ENCODE measurements around the gene KIF1B. TPM values are rescaled to one million over a fixed set of nuclear protein-coding genes. Genes with fewer than 3 reads are reported as not detected.

Gene KIF1B
- total and polyA plus RNA-seq, 8 donors: 36.0 to 46.7 (median 39.7) TPM

DNA sequence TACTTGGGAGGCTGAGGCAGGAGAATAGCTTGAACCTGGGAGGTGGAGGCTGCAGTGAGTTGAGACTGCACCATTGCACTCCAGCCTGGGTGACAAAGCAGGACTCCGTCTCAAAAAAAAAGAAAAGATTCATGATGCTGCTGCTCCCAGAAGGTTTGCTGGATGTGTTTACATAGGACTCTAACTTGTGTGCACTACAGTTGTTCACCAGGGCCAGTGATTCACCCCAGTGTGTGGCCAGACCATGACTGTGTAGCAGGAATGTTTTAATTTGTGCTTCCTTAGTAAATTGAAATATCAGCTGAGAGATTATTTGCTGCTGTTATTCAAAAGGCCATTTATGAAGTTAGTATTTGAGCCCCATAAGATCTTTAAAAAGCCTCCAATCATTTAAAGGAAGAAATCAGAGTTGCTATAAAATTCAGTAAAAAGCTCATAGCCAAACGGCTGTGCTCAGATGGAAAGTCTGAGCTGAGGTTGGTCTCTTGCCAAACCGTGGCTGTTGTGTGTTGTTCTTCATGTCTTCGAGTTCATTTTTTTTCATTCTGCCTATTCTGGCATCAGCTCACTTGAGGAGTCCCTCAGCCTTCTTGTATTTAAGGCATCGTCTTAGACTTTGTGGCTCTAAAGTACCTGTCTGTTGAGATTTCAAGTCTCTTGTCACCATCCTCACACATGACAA lies 170.4 kb downstream of the KIF1B start:
- peaks cover 0 to 9% of the 10 kb centered on the region in 2 donors for H3K4me1 ChIP-seq
- TF ChIP-seq, protein P1, sequence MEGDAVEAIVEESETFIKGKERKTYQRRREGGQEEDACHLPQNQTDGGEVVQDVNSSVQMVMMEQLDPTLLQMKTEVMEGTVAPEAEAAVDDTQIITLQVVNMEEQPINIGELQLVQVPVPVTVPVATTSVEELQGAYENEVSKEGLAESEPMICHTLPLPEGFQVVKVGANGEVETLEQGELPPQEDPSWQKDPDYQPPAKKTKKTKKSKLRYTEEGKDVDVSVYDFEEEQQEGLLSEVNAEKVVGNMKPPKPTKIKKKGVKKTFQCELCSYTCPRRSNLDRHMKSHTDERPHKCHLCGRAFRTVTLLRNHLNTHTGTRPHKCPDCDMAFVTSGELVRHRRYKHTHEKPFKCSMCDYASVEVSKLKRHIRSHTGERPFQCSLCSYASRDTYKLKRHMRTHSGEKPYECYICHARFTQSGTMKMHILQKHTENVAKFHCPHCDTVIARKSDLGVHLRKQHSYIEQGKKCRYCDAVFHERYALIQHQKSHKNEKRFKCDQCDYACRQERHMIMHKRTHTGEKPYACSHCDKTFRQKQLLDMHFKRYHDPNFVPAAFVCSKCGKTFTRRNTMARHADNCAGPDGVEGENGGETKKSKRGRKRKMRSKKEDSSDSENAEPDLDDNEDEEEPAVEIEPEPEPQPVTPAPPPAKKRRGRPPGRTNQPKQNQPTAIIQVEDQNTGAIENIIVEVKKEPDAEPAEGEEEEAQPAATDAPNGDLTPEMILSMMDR (IDR thresholded peaks at IDR 0.05): no peak
- peak; percentile 51 for ATAC-seq
- H3K36me3 ChIP-seq: peaks cover 0 to 28% of the 10 kb centered on the region in 2 donors
- intact Hi-C loops (cut with DNase I): no loop called here
- no peak overlapping the region for H3K4me3 ChIP-seq
- H3K27ac ChIP-seq: no peak overlapping the region
- H3K9me3 ChIP-seq: no peaks in the 10 kb centered on the region
- no peak for DNase-seq
- H3K27me3 ChIP-seq: no peaks in the 10 kb centered on the region

DNA sequence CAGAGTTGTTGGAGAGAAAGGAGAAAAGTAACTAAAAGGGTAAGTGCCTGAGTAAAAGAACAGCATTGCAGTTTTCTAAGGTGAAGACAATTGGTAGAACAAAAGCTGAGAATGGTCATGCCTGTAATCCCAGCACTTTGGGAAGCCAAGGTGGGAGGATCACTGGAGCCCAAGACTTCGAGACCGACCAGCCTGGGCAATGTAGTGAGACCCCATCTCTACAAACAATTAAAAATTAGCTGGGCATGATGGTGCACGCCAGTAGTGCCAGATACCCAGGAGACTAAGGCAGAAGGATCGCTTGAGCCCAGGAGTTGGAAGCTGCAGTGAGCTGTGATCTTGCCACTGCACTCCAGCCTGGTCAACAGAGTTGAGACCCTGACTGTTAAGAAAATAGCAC lies 173.3 kb downstream of the KIF1B start:
- TF ChIP-seq, protein P1 (IDR thresholded peaks at IDR 0.05): no peak
- H3K4me3 ChIP-seq: no peak overlapping the region
- intact Hi-C loops (cut with DNase I): no loop called here
- no peaks in the 10 kb centered on the region for H3K9me3 ChIP-seq
- no peak overlapping the region for H3K27ac ChIP-seq
- H3K36me3 ChIP-seq: peaks cover 0 to 14% of the 10 kb centered on the region in 2 donors
- no peaks in the 10 kb centered on the region for H3K27me3 ChIP-seq
- DNase-seq (no peak), ATAC-seq (no peak)
- H3K4me1 ChIP-seq: peaks cover 10 to 19% of the 10 kb centered on the region in 2 donors

DNA sequence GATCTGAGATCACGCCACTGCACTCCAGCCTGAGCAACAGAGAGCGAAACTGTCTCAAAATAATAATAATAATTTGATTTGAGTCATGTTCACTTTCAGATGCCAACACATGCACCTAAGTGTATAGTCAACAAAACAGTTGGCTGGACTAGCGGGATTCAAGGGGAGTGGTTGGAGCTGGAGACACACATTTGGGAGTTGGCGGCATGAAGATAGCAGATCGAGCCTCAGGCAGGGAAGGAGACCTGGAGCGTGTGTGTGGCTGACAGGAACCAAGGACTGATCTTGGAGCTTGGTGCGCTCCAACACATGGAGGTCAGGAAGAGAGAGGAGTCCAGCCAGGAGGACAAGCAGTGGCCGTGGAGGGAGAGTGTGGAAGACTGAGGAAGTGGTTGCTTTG lies 173.8 kb downstream of the KIF1B start:
- H3K27me3 ChIP-seq: no peaks in the 10 kb centered on the region
- no peak for DNase-seq
- H3K4me3 ChIP-seq: no peak overlapping the region
- TF ChIP-seq, protein P1 (IDR thresholded peaks at IDR 0.05): no peak
- H3K4me1 ChIP-seq: peaks cover 10 to 25% of the 10 kb centered on the region in 2 donors
- intact Hi-C loops (cut with DNase I): no loop called here
- peaks cover 0 to 9% of the 10 kb centered on the region in 2 donors for H3K36me3 ChIP-seq
- no peaks in the 10 kb centered on the region for H3K9me3 ChIP-seq
- ATAC-seq: no peak
- H3K27ac ChIP-seq: no peak overlapping the region

DNA sequence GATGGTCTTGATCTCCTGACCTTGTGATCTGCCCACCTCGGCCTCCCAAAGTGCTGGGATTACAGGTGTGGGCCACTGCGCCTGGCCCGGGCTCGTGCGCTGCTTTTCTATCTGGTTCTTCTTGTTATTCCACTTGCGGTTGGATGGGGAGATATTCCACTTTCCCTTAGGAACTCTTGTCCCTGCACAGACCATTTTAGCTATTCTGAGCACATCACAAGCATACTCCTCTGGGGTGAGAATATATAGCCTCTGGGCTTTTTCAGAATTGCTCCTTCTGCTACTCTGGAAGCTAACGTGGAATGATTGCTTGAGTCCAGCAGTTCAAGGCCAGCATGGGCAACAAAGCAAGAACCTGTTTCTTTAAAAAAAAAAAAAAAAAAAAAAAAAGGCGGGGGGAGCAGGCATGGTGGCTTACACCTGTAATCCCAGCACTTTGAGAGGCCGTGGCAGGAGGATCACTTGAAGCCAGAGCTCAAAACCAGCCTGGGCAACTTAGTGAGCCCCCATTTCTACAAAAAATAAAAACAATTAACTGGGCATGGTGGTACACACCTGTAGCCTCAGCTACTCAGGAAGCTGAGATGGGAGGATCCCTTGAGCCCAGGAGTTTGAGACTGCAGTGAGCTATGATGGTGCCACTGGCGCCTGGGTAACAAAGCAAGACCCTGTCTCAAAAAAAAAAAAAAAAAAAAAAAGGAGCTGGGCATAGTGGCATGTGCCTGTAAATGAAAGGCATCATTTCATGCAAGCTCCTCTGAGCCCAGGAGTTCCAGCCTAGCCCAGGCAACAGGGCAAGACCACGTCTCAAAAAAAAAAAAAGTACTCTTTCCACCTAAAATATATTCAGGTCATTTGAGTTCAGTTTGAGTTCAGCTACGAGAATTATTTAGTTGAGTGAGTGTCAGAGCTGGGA lies 176.6 kb downstream of the KIF1B start:
- H3K36me3 ChIP-seq: no peaks in the 10 kb centered on the region
- no peaks in the 10 kb centered on the region for H3K27me3 ChIP-seq
- no peaks in the 10 kb centered on the region for H3K9me3 ChIP-seq
- DNase-seq (no peak), ATAC-seq (no peak)
- peak overlapping the region in 1 of 2 donors; percentile 8 for H3K4me3 ChIP-seq
- intact Hi-C loops (cut with DNase I): no loop called here
- H3K27ac ChIP-seq: peak overlapping the region; percentile 79 to 91
- TF ChIP-seq, protein P1 (IDR thresholded peaks at IDR 0.05): no peak
- H3K4me1 ChIP-seq: peaks cover 10 to 45% of the 10 kb centered on the region in 2 donors
